Measurements from ENCODE around the gene SLC15A1.
"Not testable (repeated sequence)": the region's sequence is repeated elsewhere in the genome, so short reads cannot be mapped to it uniquely, and the experiment has no call there.

Gene SLC15A1

GRCh38 chr13:98658131-98658530 lies 94.3 kb downstream of the SLC15A1 start:
- no peak for DNase-seq (ENCODE audit: low read depth in 2 of 2)

- no peak for DNase-seq (ENCODE audit: low read depth in 2 of 2)
Measured at GRCh38 chr13:98657506-98658085, 94.9 kb downstream of the SLC15A1 start.

- DNase-seq (ENCODE audit: low read depth in 2 of 2): no peak
Measured at GRCh38 chr13:98656223-98656622, 96.2 kb downstream of the SLC15A1 start.

- DNase-seq (ENCODE audit: low read depth in 2 of 2): peak; percentile 45 to 47
Measured at GRCh38 chr13:98653463-98653985, 98.9 kb downstream of the SLC15A1 start.

- DNase-seq (ENCODE audit: low read depth in 2 of 2): no peak
Measured at GRCh38 chr13:98652721-98653462, 99.6 kb downstream of the SLC15A1 start.

- DNase-seq (ENCODE audit: low read depth in 2 of 2): no peak
Measured at GRCh38 chr13:98652276-98652675, 100.2 kb downstream of the SLC15A1 start.

GRCh38 chr13:98651744-98652143 lies 100.7 kb downstream of the SLC15A1 start:
- DNase-seq (ENCODE audit: low read depth in 2 of 2): no peak

GRCh38 chr13:98650396-98651107 lies 101.9 kb downstream of the SLC15A1 start:
- no peak for DNase-seq (ENCODE audit: low read depth in 2 of 2)

- DNase-seq (ENCODE audit: low read depth in 2 of 2): no peak
Measured at GRCh38 chr13:98649861-98650260, 102.6 kb downstream of the SLC15A1 start.

GRCh38 chr13:98648686-98649085 lies 103.8 kb downstream of the SLC15A1 start:
- no peak for DNase-seq (ENCODE audit: low read depth in 2 of 2)

GRCh38 chr13:98648141-98648540 lies 104.3 kb downstream of the SLC15A1 start:
- no peak for DNase-seq (ENCODE audit: low read depth in 2 of 2)

- DNase-seq (ENCODE audit: low read depth in 2 of 2): no peak
Measured at GRCh38 chr13:98647121-98647520, 105.4 kb downstream of the SLC15A1 start.

GRCh38 chr13:98643479-98643878 lies 109.0 kb downstream of the SLC15A1 start:
- no peak for DNase-seq (ENCODE audit: low read depth in 2 of 2)

- no peak for DNase-seq (ENCODE audit: low read depth in 2 of 2)
Measured at GRCh38 chr13:98641075-98641474, 111.4 kb downstream of the SLC15A1 start.

GRCh38 chr13:98639785-98640184 lies 112.7 kb downstream of the SLC15A1 start:
- DNase-seq (ENCODE audit: low read depth in 2 of 2): not testable (repeated sequence)

GRCh38 chr13:98638352-98638751 lies 114.1 kb downstream of the SLC15A1 start:
- DNase-seq (ENCODE audit: low read depth in 2 of 2): not testable (repeated sequence)

All from fibroblast of skin of left quadriceps (primary cell).